Measurements from ENCODE around the gene TNFAIP1.

Gene TNFAIP1

DNA sequence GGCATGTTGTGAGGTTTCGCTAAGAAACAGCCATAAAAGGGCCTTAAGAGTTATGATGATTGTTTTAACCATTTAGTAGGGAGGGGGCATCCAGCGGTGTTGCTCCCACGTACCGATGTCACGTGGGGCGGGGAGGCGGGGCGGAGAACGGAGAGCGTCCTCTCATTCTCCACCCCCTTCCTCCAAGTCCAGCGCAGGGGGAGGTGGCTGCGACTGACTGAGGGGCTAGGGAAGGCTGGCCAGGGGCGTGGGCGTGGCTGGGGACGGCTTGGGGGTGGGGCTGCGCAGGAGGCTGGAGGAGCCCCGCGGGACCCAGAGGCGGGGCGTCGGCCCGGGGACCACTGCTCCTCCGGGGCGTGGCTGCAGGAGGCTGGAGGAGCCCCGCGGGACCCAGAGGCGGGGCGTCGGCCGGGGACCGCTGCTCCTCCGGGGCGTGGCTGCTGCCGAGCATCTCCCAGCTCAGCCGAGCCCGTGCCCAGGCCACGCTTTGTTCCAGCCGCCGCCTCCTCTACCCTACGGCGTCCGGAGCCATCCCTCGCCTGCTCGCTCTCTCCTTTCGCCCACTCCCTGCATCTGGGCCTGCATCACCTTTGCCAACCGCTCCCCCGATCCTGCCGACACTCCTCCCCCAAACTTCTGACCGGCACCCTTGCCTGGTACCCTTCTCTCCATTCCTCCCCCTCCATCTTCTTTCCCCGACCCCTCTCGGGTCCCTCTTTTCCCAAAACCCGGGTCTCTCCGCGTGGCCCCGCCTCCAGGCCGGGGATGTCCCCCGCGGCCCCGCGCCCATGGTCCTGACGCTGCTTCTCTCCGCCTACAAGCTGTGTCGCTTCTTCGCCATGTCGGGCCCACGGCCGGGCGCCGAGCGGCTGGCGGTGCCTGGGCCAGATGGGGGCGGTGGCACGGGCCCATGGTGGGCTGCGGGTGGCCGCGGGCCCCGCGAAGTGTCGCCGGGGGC is 36.0 kb downstream of the TNFAIP1 start, which contains the start of gene SARM1:
SARM1 (plus strand) TSS at position 450 of the 958 bp plus-strand sequence; CDS start at position 789, 339 bp downstream.
- DNase-seq (ENCODE audit: low spot score), result peak; percentile 87

DNA sequence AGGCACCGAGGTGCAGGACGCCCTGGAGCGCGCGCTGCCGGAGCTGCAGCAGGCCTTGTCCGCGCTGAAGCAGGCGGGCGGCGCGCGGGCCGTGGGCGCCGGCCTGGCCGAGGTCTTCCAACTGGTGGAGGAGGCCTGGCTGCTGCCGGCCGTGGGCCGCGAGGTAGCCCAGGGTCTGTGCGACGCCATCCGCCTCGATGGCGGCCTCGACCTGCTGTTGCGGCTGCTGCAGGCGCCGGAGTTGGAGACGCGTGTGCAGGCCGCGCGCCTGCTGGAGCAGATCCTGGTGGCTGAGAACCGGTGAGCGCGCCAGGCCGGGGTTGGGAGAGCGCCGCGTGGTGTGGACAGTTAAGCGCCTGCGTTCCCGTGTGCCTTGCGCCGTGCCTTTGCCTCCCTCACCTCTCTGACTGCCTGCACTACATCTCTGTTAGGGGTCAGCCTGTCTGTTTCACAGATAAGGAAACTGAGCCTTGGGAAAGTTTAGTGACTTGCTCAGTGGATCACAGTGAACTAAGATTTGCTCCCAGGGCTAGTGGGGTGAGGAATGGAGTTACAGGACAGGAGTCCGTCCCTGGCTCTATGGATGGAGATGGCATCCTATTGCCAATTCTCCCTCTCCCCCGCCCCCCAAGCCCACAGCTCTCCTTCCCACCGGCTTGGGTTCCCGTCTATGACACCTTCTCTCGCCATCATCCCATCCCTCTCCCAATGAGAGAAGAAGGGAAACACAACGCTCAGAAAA is 36.8 kb downstream of the TNFAIP1 start:
- peak; percentile 53 for DNase-seq (ENCODE audit: low spot score)

DNA sequence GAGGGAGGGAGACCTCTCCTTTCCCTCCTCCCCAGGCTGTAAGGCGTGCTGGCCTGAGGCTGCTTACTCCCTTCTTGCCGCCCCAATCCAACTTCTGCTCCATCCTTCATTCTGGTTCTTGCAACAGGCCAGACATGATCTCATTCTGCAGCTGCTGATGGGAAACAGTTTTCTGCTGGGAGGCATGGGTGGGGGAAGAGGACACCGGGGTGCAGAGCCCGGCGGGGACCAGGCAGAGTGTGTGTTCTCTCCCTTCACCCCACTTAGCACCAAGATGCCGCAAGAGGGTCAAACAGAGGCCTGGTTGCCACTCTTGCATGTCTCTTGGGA is 37.3 kb downstream of the TNFAIP1 start:
- no peak for DNase-seq (ENCODE audit: low spot score)

DNA sequence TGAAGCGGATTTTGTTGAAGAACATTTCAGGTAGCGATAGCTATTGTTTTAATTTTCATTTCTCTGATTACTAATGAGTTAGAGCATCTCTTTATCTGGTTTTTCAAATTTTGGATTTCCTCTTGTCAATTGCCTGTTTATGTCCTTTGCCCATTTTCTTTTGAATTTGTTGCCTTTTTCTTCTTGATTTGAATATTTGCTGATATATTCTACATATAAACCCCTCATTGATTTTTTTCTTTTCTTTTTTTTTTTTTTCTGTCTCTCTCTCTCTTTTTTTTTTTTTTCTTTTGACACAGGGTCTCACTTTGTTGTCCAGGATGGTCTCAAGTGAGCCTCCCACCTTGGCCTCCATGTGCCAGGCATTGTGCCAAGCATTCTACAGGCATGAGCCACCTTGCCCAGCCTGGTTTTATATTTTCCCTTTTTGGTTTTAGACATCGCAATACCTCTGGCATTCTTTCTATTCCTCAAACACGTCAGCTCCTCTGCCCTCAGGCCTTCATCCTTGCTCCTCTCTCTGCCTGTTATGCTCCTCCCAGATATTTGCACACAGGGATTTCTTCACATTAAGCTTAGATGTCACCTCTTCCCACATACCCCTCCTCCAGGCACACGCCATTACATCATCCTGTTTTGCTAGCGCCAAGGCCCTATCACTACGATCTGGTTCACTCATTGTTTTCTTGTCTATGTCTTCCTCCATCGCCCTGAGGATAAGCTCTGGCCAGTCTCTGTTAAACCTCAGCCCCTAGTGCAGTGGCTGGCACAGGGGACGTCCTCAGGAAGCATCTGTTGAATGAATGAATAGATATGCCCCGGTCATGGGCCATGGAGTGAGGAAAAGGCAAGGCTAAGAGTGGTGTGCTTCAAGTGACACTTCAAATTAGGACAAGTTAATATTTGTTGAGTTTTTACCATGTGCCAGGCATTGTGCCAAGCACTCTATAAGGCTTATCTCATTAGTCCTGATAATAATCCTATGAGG is 44.5 kb downstream of the TNFAIP1 start:
- no peak for DNase-seq (ENCODE audit: low spot score)

DNA sequence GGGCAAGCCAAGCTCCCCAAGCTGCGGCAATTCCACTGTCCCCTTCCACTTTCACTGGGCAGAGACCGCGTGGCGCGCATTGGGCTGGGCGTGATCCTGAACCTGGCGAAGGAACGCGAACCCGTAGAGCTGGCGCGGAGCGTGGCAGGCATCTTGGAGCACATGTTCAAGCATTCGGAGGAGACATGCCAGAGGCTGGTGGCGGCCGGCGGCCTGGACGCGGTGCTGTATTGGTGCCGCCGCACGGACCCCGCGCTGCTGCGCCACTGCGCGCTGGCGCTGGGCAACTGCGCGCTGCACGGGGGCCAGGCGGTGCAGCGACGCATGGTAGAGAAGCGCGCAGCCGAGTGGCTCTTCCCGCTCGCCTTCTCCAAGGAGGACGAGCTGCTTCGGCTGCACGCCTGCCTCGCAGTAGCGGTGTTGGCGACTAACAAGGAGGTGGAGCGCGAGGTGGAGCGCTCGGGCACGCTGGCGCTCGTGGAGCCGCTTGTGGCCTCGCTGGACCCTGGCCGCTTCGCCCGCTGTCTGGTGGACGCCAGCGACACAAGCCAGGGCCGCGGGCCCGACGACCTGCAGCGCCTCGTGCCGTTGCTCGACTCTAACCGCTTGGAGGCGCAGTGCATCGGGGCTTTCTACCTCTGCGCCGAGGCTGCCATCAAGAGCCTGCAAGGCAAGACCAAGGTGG is 45.7 kb downstream of the TNFAIP1 start:
- no peak for DNase-seq (ENCODE audit: low spot score)

DNA sequence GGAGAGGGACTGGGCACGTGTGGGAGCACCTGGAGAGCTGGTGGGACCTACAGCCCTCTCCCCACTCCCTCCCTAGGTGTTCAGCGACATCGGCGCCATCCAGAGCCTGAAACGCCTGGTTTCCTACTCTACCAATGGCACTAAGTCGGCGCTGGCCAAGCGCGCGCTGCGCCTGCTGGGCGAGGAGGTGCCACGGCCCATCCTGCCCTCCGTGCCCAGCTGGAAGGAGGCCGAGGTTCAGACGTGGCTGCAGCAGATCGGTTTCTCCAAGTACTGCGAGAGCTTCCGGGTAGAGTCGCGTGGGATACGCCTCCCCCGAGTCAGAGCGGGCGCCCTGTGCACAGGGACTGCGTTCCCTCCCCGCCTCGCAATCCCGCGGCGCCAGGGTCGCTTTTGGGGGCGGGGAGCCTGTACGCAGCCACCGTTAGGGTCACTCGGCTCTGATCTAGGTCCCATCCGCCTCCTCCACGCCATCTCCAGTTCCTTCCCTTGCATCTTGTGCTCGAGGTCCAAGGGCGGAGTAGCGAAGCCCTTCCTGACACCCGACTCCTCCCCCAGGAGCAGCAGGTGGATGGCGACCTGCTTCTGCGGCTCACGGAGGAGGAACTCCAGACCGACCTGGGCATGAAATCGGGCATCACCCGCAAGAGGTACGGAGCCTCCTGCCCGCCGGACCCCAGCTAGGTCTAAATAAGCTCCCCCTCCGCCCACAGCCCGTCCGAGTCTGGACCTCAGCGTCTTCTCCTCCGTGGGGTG is 48.9 kb downstream of the TNFAIP1 start:
- no peak for DNase-seq (ENCODE audit: low spot score)

DNA sequence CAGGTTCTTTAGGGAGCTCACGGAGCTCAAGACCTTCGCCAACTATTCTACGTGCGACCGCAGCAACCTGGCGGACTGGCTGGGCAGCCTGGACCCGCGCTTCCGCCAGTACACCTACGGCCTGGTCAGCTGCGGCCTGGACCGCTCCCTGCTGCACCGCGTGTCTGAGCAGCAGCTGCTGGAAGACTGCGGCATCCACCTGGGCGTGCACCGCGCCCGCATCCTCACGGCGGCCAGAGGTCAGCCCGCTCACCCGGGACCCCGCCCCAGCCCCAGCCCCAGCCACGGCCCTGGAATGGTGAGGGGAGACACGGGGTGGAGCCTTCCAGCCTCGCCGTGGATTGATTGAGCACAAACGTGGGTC is 49.5 kb downstream of the TNFAIP1 start:
- no peak for DNase-seq (ENCODE audit: low spot score)

DNA sequence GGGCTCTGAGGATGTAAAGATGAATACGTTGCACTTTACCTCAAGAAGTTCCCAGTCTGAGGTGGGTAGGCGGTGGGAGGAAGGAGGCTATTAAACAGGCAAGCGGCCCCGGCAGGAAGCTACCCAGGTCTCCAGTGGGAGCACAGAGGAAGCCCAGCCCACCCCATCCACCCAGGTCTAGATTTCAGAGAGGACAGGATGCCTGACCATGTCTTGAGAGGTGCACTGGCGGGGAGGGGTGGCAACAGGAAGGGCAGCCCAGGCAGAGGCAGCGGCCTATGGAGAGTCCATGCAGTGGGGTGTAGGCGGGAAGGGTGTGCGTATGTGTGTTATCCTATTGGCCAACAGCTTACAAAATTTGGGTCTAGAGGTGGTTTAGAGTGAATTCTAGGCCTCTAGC is 49.8 kb downstream of the TNFAIP1 start:
- no peak for DNase-seq (ENCODE audit: low spot score)

DNA sequence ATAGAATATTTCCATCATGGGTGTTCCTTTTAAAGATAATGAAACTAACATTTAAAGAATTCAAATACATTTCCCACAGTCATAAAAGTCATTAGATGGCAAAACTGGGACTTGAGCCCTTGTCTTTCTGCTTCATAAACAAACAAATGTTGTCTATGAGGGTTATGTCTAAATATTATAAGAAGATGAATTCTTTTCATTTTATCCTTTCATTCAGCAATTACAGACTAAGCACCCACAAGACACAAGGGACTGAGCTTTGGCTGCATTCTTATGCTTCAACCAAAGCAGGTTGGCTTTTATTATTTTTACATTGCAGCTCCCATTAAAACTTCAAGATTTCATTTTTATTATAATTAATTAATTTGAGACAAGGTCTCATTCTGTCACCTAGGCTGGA is 50.8 kb downstream of the TNFAIP1 start:
- DNase-seq (ENCODE audit: low spot score), result no peak

DNA sequence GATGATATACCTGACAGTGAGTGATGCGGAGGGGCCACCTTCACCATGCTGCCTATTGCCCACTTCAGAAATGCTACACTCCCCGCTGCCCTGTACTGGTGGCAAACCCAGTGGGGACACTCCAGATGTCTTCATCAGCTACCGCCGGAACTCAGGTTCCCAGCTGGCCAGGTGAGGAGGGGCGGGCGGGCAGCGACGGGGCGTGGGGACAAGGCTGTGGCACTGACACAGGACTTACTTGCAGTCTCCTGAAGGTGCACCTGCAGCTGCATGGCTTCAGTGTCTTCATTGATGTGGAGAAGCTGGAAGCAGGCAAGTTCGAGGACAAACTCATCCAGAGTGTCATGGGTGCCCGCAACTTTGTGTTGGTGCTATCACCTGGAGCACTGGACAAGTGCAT is 52.5 kb downstream of the TNFAIP1 start:
- no peak for DNase-seq (ENCODE audit: low spot score)

DNA sequence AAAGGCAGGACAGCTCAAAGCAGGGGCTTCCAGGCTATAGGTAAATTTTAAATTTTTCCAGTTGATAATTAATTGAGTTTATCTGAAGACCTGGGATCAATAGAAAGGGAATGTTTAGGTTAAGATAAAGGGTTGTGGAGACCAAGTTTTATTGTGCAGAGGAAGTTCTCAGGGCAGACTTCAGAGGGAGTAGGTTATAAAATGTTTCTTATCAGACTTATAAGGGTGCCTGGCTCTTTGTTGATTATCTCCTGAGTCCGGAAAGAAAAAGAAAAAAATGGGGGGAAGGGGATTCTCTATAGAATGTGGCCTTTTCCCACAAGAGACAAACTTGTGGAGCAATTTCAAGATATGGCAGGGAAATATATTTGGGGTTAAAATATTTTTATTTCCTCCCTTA is 54.6 kb downstream of the TNFAIP1 start:
- no peak for DNase-seq (ENCODE audit: low spot score)

DNA sequence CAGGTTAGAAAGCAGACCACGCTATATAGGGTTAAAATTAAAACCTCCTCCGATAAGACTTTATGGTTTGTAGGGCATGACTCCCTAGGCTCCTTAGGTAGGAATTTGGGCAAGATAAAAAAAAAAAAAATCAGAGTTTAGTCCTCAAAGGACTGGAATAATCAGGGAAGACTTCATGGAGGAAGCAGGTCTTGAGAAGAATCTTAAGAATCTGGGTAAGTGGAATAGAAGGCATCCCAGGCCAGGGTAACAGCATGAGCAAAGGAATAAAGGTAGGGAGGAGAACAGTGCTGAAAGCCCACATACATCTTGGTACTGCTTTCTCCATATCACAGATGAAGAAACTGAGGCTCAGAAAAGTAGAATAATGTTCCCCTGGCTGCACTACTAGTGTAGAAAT is 55.0 kb downstream of the TNFAIP1 start:
- DNase-seq (ENCODE audit: low spot score), result no peak

DNA sequence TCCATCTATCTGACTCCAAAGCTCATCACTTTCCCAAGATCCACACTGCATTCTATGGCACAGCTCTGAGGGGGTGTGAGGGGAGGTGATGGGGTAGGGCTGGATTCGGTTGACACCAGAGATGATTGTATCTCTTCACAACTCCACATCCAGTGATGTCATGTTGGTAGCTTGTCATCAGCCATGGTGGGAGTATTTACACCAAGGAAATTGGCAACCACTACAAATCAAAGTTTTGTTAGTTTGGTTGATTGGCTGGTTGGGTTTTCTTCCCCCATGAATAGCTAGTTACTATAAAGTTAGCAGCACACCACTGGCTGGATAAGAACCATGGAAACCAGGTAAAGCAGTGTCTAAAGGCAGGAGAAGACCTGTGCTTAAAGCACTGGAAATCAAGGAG is 55.4 kb downstream of the TNFAIP1 start:
- no peak for DNase-seq (ENCODE audit: low spot score)

DNA sequence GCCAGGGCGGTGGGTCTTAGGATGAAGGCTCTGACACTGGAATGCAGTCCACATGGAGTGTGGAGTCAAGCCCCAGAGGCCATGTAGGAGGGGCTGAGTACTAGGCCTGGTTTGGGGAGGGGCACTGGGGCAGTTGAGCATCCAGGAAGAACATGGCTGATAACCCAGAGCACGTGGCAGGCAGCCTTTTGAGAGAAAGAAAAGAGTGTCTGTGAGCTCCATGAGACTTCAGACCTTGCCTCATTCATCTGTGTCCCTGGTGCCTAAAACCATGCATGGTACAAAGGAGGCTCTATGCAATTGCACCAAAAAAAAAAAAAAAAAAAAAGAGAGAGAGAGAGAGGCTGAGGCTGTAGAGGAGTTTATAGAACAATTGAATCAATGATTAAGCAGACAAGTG is 55.8 kb downstream of the TNFAIP1 start:
- DNase-seq (ENCODE audit: low spot score), result no peak

DNA sequence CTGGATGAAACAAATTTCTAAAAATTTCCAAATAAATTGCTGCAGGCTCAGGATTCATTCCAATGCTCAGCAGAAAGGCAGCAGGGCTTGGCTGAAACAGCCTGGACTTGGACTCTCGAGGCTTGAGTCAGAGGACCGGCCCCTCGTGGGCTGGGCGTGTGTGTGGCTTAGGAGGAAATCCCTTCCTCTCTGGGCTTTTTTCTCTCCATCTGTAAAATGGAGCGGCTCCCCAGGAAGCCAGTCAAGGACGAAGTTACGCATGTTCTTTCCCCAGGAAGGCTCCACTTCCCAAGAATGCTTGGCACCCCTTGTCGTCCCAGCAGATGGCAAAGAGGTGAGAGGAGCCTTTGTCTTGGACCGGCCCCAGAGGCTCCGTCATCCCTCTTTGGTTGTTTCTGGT is 56.9 kb downstream of the TNFAIP1 start:
- DNase-seq (ENCODE audit: low spot score), result no peak

DNA sequence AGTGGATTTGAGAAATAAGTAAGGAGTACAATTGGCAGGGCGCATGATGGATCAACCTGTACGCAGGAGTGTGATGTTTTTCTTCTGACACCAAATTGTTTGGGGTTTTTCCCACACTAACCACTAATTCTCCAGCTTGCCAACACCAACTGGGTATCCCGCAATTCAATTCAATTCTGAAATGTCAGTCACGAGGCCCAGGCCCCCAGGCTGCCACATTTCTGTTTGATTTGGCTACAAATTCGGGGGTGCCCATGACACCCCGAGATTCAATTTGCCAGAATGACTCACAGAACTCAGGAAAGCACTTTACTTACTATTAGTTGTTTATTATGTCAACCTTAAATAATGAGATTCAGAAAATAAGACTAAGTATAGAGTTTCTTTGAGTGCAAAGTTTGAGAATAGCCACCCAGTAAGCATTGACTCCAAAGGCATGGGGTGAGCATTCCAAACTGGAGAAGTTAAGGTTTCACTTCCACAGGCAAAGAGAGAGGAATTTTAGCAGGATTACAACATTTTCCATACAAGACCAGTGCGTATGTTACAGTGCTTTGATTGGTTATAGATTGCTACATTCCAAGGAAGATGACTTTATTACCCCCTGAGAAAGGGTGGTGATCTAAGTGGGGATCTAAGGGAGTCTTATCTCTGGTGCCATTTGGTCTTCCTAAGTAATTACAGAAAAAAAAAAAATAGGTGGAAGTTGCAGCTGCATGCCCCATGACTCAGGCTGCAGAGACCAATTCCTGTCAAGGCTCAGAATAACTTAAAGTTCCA is 59.0 kb downstream of the TNFAIP1 start:
- peak; percentile 39 for DNase-seq (ENCODE audit: low spot score)

DNA sequence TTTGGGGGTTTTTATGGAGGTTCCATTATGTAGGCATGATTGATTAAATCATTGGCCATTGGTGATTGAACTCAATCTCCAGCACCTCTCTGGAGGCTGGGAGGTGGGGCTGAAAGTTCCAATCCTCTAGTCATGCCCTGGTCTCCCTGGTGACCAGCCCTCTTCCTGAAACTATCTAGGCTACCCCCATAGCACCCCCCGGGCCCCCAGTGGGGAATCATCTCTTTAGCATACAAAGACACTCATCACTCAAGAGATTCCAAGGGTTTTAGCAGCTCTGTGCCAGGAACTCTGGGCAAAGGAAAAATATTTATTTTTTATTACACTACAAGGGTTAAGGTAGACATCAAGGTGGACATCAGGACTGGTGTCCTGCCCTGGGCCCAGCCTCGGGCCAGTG is 59.9 kb downstream of the TNFAIP1 start:
- no peak for DNase-seq (ENCODE audit: low spot score)

DNA sequence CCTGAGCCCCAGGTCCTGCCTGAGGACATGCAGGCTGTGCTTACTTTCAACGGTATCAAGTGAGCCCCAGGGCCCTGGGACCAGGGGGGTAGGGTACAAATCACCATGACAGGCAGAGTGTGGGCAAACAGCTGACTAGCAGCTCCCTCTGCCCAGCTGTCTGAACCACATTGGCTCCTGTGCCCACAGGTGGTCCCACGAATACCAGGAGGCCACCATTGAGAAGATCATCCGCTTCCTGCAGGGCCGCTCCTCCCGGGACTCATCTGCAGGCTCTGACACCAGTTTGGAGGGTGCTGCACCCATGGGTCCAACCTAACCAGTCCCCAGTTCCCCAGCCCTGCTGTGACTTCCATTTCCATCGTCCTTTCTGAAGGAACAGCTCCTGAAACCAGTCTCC is 60.4 kb downstream of the TNFAIP1 start:
- no peak for DNase-seq (ENCODE audit: low spot score)
